ENCODE results near the gene CERS2. TPM values are rescaled to one million over a fixed set of nuclear protein-coding genes. Genes with fewer than 3 reads are reported as not detected.

The CERS2 gene
- total and polyA plus RNA-seq, 2 of the 13 experiments (the other 11 are each of a cell fraction or from before 2014, with no cell fraction given) = 269 to 298 TPM

DNA sequence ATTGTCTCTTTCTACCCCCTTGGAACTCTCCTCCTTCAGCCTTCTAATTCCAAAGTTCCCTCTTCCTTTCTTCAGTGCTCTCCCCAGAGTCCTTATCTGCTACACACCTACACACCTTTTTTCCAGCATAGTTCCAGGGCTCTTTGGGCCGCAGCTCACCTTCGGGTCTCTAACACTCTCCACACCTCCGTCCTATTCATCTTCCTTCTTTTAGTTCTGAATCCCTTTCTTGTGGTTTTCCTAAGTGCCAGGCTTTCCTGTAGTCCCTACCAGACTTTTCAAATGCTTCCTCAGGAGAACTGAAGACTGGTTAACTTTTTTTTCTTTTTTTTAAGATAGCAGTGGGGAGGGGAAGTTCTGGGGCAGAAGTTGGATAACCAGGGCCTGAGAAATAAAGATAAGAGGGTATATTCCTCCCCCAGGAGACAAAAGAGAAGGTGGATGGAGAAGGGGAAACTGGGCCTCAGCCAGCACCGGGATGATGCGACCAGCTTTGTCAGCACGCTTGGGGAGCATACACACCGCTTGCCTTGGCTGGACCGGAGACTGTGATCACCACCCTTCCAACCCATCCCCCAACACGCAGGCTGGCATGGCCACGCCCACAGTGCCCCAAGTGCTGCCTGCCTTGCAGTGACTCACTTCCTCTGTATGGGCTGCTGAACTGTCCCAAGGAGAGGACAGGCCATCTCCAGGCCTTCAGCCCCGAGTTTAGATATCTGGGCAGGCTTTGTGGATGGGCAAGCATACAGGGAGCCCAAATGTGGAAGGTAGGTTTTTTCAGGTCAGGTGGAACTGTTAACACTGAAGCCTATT is 2.5 kb upstream of the CERS2 start (continued):
- no peak for TF ChIP-seq CCAR2 (optimal IDR thresholded peaks at IDR 0.05; ENCODE audit: low read depth, low read length)
- TF ChIP-seq FIP1L1 (IDR thresholded peaks at IDR 0.05; ENCODE audit: borderline replicate concordance, insufficient read depth, low read depth, low read length) = 0 out of 2 replicates have a peak, but pooled peaks have one; percentile 33
- TF ChIP-seq, protein P1, sequence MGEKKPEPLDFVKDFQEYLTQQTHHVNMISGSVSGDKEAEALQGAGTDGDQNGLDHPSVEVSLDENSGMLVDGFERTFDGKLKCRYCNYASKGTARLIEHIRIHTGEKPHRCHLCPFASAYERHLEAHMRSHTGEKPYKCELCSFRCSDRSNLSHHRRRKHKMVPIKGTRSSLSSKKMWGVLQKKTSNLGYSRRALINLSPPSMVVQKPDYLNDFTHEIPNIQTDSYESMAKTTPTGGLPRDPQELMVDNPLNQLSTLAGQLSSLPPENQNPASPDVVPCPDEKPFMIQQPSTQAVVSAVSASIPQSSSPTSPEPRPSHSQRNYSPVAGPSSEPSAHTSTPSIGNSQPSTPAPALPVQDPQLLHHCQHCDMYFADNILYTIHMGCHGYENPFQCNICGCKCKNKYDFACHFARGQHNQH (CRISPR knock-in tag; IDR thresholded peaks at IDR 0.05) = peak; percentile 35; the same call in 1 of the 2 replicates
- TF ChIP-seq HMG20A (CRISPR knock-in tag; IDR thresholded peaks at IDR 0.05; ENCODE audit: borderline replicate concordance) = peak; percentile 28; the same call in 1 of the 2 replicates
- no peak for TF ChIP-seq GZF1 (CRISPR knock-in tag; IDR thresholded peaks at IDR 0.05)
- TF ChIP-seq, protein P2, sequence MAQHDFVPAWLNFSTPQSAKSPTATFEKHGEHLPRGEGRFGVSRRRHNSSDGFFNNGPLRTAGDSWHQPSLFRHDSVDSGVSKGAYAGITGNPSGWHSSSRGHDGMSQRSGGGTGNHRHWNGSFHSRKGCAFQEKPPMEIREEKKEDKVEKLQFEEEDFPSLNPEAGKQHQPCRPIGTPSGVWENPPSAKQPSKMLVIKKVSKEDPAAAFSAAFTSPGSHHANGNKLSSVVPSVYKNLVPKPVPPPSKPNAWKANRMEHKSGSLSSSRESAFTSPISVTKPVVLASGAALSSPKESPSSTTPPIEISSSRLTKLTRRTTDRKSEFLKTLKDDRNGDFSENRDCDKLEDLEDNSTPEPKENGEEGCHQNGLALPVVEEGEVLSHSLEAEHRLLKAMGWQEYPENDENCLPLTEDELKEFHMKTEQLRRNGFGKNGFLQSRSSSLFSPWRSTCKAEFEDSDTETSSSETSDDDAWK (CRISPR knock-in tag; IDR thresholded peaks at IDR 0.05) = no peak
- TF ChIP-seq, protein P3, sequence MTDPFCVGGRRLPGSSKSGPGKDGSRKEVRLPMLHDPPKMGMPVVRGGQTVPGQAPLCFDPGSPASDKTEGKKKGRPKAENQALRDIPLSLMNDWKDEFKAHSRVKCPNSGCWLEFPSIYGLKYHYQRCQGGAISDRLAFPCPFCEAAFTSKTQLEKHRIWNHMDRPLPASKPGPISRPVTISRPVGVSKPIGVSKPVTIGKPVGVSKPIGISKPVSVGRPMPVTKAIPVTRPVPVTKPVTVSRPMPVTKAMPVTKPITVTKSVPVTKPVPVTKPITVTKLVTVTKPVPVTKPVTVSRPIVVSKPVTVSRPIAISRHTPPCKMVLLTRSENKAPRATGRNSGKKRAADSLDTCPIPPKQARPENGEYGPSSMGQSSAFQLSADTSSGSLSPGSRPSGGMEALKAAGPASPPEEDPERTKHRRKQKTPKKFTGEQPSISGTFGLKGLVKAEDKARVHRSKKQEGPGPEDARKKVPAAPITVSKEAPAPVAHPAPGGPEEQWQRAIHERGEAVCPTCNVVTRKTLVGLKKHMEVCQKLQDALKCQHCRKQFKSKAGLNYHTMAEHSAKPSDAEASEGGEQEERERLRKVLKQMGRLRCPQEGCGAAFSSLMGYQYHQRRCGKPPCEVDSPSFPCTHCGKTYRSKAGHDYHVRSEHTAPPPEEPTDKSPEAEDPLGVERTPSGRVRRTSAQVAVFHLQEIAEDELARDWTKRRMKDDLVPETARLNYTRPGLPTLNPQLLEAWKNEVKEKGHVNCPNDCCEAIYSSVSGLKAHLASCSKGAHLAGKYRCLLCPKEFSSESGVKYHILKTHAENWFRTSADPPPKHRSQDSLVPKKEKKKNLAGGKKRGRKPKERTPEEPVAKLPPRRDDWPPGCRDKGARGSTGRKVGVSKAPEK (CRISPR knock-in tag; IDR thresholded peaks at IDR 0.05; ENCODE audit: borderline replicate concordance) = no peak
- no peak for TF ChIP-seq CBX1 (IDR thresholded peaks at IDR 0.05; ENCODE audit: low read depth)
- no peak for TF ChIP-seq NFKB2 (CRISPR knock-in tag; IDR thresholded peaks at IDR 0.05; ENCODE audit: borderline replicate concordance)
- TF ChIP-seq RBAK (CRISPR knock-in tag; IDR thresholded peaks at IDR 0.05) = no peak
- TF ChIP-seq ZNF569 (CRISPR knock-in tag; IDR thresholded peaks at IDR 0.05; ENCODE audit: borderline replicate concordance) = no peak
- TF ChIP-seq, protein P4, sequence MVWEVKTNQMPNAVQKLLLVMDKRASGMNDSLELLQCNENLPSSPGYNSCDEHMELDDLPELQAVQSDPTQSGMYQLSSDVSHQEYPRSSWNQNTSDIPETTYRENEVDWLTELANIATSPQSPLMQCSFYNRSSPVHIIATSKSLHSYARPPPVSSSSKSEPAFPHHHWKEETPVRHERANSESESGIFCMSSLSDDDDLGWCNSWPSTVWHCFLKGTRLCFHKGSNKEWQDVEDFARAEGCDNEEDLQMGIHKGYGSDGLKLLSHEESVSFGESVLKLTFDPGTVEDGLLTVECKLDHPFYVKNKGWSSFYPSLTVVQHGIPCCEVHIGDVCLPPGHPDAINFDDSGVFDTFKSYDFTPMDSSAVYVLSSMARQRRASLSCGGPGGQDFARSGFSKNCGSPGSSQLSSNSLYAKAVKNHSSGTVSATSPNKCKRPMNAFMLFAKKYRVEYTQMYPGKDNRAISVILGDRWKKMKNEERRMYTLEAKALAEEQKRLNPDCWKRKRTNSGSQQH (CRISPR knock-in tag; IDR thresholded peaks at IDR 0.05; ENCODE audit: low read depth) = no peak
- TF ChIP-seq, protein P5, sequence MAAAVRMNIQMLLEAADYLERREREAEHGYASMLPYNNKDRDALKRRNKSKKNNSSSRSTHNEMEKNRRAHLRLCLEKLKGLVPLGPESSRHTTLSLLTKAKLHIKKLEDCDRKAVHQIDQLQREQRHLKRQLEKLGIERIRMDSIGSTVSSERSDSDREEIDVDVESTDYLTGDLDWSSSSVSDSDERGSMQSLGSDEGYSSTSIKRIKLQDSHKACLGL (CRISPR knock-in tag; IDR thresholded peaks at IDR 0.05) = no peak
- TF ChIP-seq, protein P6, sequence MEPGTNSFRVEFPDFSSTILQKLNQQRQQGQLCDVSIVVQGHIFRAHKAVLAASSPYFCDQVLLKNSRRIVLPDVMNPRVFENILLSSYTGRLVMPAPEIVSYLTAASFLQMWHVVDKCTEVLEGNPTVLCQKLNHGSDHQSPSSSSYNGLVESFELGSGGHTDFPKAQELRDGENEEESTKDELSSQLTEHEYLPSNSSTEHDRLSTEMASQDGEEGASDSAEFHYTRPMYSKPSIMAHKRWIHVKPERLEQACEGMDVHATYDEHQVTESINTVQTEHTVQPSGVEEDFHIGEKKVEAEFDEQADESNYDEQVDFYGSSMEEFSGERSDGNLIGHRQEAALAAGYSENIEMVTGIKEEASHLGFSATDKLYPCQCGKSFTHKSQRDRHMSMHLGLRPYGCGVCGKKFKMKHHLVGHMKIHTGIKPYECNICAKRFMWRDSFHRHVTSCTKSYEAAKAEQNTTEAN (CRISPR knock-in tag; conservative IDR thresholded peaks at IDR 0.05) = no peak
- TF ChIP-seq, protein P7, sequence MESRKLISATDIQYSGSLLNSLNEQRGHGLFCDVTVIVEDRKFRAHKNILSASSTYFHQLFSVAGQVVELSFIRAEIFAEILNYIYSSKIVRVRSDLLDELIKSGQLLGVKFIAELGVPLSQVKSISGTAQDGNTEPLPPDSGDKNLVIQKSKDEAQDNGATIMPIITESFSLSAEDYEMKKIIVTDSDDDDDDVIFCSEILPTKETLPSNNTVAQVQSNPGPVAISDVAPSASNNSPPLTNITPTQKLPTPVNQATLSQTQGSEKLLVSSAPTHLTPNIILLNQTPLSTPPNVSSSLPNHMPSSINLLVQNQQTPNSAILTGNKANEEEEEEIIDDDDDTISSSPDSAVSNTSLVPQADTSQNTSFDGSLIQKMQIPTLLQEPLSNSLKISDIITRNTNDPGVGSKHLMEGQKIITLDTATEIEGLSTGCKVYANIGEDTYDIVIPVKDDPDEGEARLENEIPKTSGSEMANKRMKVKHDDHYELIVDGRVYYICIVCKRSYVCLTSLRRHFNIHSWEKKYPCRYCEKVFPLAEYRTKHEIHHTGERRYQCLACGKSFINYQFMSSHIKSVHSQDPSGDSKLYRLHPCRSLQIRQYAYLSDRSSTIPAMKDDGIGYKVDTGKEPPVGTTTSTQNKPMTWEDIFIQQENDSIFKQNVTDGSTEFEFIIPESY (CRISPR knock-in tag; IDR thresholded peaks at IDR 0.05) = 0 out of 2 replicates have a peak, but pooled peaks have one; percentile 24
- TF ChIP-seq ZNF552 (CRISPR knock-in tag; IDR thresholded peaks at IDR 0.05; ENCODE audit: borderline replicate concordance) = no peak
- no peak for TF ChIP-seq ZBTB3 (CRISPR knock-in tag; IDR thresholded peaks at IDR 0.05; ENCODE audit: borderline replicate concordance, low read depth)
